SK-N-SH treated with all-trans-retinoic acid at 6 μM for 48 hours (cell line): ENCODE results near the gene C1QTNF9.
A peak's percentile ranks its signal among the peaks of the same experiment; 100 is the strongest.
"Not testable (repeated sequence)": the region's sequence is repeated elsewhere in the genome, so short reads cannot be mapped to it uniquely, and the experiment has no call there.

Experiments used
- ATAC-seq: fragments of 200-7000 bp; cut with Tn5 transposase; 3 replicates; pipeline ENCODE4 v1.9.1; 2020; ENCODE audit warnings: mild to moderate bottlenecking, moderate library complexity
- ARNTL ChIP-seq: fragments of 450-650 bp; formaldehyde crosslinking; IDR thresholded peaks from 2 replicates; pipeline ENCODE4 v1.5.0; 2020; ENCODE audit warnings: low read depth, mild to moderate bottlenecking, moderate library complexity, borderline replicate concordance
- BACH2 ChIP-seq: fragments of 250-450 bp; sonication (Bioruptor Pico); IDR thresholded peaks from 2 replicates; pipeline ENCODE4 v1.9.0; 2021; ENCODE audit warnings: mild to moderate bottlenecking, borderline replicate concordance
- CREB5 ChIP-seq: fragments of 250-450 bp; sonication (Bioruptor Pico); IDR thresholded peaks from 2 replicates; pipeline ENCODE4 v1.5.1; 2020; ENCODE audit warnings: low read depth, mild to moderate bottlenecking, moderate library complexity
- CSRNP3 ChIP-seq: fragments of 250-450 bp; sonication (Bioruptor Pico); IDR thresholded peaks from 2 replicates; pipeline ENCODE4 v1.5.1; 2021; ENCODE audit warnings: mild to moderate bottlenecking, moderate library complexity
- ESRRG ChIP-seq: fragments of 250-450 bp; sonication (Bioruptor Pico); IDR thresholded peaks from 2 replicates; pipeline ENCODE4 v1.6.1; 2021; ENCODE audit warnings: mild to moderate bottlenecking
- GLIS3 ChIP-seq: fragments of 250-450 bp; sonication (Bioruptor Pico); IDR thresholded peaks from 2 replicates; pipeline ENCODE4 v1.5.0; 2020; ENCODE audit warnings: mild to moderate bottlenecking, moderate library complexity
- OSR1 ChIP-seq: fragments of 250-450 bp; sonication (Bioruptor Pico); IDR thresholded peaks from 2 replicates; pipeline ENCODE4 v1.8.0; 2022; ENCODE audit warnings: moderate library complexity, mild to moderate bottlenecking, inconsistent platforms
- PATZ1 ChIP-seq: fragments of 250-450 bp; sonication (Bioruptor Pico); IDR thresholded peaks from 2 replicates; pipeline ENCODE4 v1.8.0; 2020; ENCODE audit warnings: mild to moderate bottlenecking, moderate library complexity, borderline replicate concordance
- SNAI2 ChIP-seq: fragments of 250-450 bp; sonication (Bioruptor Pico); IDR thresholded peaks from 2 replicates; pipeline ENCODE4 v1.5.0; 2020; ENCODE audit warnings: mild to moderate bottlenecking, moderate library complexity
- TCF4 ChIP-seq: fragments of 250-450 bp; sonication (Bioruptor Pico); IDR thresholded peaks from 2 replicates; pipeline ENCODE4 v1.8.0; 2021; ENCODE audit warnings: mild to moderate bottlenecking, moderate library complexity, borderline replicate concordance
- TOX ChIP-seq: fragments of 250-450 bp; sonication (Bioruptor Pico); IDR thresholded peaks from 2 replicates; pipeline ENCODE4 v1.8.0; 2021; ENCODE audit warnings: mild to moderate bottlenecking, moderate library complexity, borderline replicate concordance
- TSHZ2 ChIP-seq: fragments of 250-450 bp; sonication (Bioruptor Pico); IDR thresholded peaks from 2 replicates; pipeline ENCODE4 v1.5.0; 2020; ENCODE audit warnings: mild to moderate bottlenecking, moderate library complexity
- ZFP3 ChIP-seq: fragments of 250-450 bp; sonication (Bioruptor Pico); IDR thresholded peaks from 2 replicates; pipeline ENCODE4 v1.5.0; 2020; ENCODE audit warnings: mild to moderate bottlenecking, moderate library complexity
- ZNF565 ChIP-seq: fragments of 450-650 bp; formaldehyde crosslinking; conservative IDR thresholded peaks from 2 replicates; pipeline ENCODE4 v1.5.0; 2020; ENCODE audit warnings: low read depth, mild to moderate bottlenecking, moderate library complexity
- ZNF70 ChIP-seq: fragments of 450-650 bp; formaldehyde crosslinking; IDR thresholded peaks from 2 replicates; pipeline ENCODE4 v1.5.0; 2020; ENCODE audit warnings: mild to moderate bottlenecking, moderate library complexity

C1QTNF9 gene

DNA sequence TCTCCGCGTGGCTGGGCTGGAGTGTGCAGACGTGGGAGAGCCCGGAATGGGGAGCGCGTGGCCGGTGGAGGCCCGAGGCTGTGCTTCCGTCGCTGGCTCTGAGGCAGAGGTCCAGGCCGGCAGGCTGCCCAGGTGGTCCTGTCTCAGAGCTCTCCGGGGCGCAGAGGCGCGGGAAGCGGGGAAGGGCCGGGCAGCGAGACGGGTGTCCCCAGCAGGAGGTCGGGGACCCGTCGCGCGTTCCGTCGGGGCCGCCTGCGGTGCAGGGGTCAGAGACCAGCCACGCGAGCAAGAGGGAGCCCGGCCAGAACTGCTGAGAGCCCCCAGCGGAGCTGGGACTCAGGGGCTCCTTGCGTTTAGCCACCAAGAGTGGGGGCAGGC lies 1.3 kb upstream of the C1QTNF9 start:
- ATAC-seq: no peak
- TF ChIP-seq PATZ1 (CRISPR knock-in tag) (no peak), ZFP3 (CRISPR knock-in tag) (no peak)

GRCh38 chr13:24308488-24309020 lies 826 bp upstream of the C1QTNF9 start:
- TF ChIP-seq ZFP3 (CRISPR knock-in tag) (no peak), ZNF565 (CRISPR knock-in tag) (no peak), CSRNP3 (CRISPR knock-in tag) (no peak), TCF4 (CRISPR knock-in tag) (no peak), GLIS3 (CRISPR knock-in tag) (no peak), TOX (CRISPR knock-in tag) (no peak), ARNTL (no peak), CREB5 (no peak), ESRRG (CRISPR knock-in tag) (no peak), ZNF70 (CRISPR knock-in tag) (no peak)
- no peak for ATAC-seq

DNA sequence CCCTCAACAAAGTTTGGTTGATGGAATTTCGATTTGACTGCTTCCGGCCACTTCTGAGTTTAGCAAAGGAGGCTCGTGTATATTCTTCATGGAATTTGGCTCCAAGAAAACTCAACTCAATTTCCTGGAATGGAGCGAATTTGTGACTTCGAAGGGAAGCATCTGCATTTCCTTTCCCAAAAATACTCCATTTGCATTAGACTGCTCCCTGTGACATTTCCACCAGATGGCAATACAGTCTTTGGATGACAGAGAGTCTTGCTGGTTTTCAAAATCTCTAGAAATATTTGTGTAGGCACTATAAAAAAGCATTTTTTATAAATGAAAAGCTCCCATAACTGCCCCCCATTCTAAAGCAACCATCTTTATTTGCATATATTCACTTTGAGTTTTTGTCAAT lies 4.1 kb downstream of the C1QTNF9 start:
- peak; percentile 57; the same call in 1 of the 3 replicates for ATAC-seq
- TF ChIP-seq PATZ1 (CRISPR knock-in tag): no peak
- TF ChIP-seq ZNF70 (CRISPR knock-in tag): no peak
- no peak for TF ChIP-seq OSR1 (CRISPR knock-in tag)
- TF ChIP-seq CREB5: no peak
- TF ChIP-seq TSHZ2 (CRISPR knock-in tag): no peak
- no peak for TF ChIP-seq CSRNP3 (CRISPR knock-in tag)
- TF ChIP-seq BACH2 (CRISPR knock-in tag): no peak
- no peak for TF ChIP-seq SNAI2
- TF ChIP-seq, all 23 proteins: peak for 0

DNA sequence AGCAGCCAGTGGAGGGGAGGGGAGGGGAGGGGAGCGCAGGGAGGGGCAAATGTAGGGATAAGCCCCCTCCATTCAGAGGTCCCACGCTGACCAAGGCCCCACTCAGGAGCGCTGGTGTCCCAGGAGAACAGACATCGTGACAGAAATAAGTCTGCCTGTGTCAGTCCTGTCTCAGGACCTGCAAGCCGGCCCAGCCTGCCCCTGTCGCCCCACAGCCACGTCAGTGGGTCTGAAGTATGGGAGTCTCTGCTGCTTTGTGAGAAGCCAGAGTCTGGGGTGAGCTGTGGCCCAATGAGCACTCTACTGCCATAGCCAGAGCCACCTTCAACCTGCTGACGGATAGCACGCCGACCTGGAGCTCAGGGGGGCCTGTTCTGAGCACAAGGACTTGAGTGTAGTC lies 8.5 kb downstream of the C1QTNF9 start:
- ATAC-seq: not testable (repeated sequence)

GRCh38 chr13:24318878-24319277 lies 9.5 kb downstream of the C1QTNF9 start:
- not testable (repeated sequence) for ATAC-seq

DNA sequence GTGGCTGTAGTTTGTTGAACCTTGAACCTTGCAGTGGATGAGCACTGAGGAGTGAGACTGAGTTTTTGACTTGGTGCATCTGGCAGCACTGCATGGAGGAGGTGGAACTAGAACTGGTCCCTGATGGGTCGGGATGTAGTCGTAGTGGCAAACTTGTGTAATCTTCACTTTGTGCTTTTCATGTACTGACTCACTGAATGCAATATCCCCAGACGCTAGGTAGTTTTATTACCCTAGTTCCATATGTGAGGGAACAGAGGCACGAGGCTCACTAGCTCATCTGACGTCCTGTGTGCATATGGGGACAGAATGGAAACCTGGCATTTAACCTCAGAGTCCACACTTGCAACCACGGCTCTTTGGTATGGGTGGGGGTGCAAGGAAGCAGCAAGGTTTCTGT lies 10.3 kb downstream of the C1QTNF9 start:
- ATAC-seq: not testable (repeated sequence)

- not testable (repeated sequence) for ATAC-seq
These were observed 12.0 kb downstream of the C1QTNF9 start for GRCh38 chr13:24321416-24321815.

- peak; percentile 89 for ATAC-seq
These were observed 13.1 kb downstream of the C1QTNF9 start for GRCh38 chr13:24322470-24322869.
